ENCODE measurements around the gene ATP5IF1. TPM values are rescaled to one million over a fixed set of nuclear protein-coding genes. Genes with fewer than 3 reads are reported as not detected.

Gene ATP5IF1
- total and polyA plus RNA-seq, 2 of the 13 experiments (the other 11 are each of a cell fraction or from before 2014, with no cell fraction given) = 97.7 to 131 TPM

GRCh38 chr1:28232558-28233263 is 3.2 kb upstream of the ATP5IF1 start, which contains the start of gene DNAJC8 (continued):
- TF ChIP-seq MAX (IDR thresholded peaks at IDR 0.05) (peak; percentile 91), SMC3 (IDR thresholded peaks at IDR 0.05; ENCODE audit: low read length) (no peak), ZNF782 (CRISPR knock-in tag; IDR thresholded peaks at IDR 0.05; ENCODE audit: borderline replicate concordance) (0 out of 2 replicates have a peak, but pooled peaks have one; percentile 56), JUND (CRISPR knock-in tag; IDR thresholded peaks at IDR 0.05) (no peak), THRA (CRISPR knock-in tag; IDR thresholded peaks at IDR 0.05; ENCODE audit: borderline replicate concordance) (no peak), CEBPZ (IDR thresholded peaks at IDR 0.05; ENCODE audit: low read length) (no peak), KAT8 (CRISPR knock-in tag; IDR thresholded peaks at IDR 0.05) (peak; percentile 90), ZNF556 (CRISPR knock-in tag; IDR thresholded peaks at IDR 0.05; ENCODE audit: borderline replicate concordance) (0 out of 2 replicates have a peak, but pooled peaks have one; percentile 64), FOXC1 (CRISPR knock-in tag; IDR thresholded peaks at IDR 0.05; ENCODE audit: borderline replicate concordance) (0 out of 2 replicates have a peak, but pooled peaks have one; percentile 41), ZNF24 (IDR thresholded peaks at IDR 0.05) (no peak), ATF5 (CRISPR knock-in tag; IDR thresholded peaks at IDR 0.05; ENCODE audit: low read depth) (no peak), ZNF883 (CRISPR knock-in tag; IDR thresholded peaks at IDR 0.05; ENCODE audit: not compliant biosample characterization) (no peak), ZNF615 (CRISPR knock-in tag; IDR thresholded peaks at IDR 0.05; ENCODE audit: borderline replicate concordance) (no peak), TCF12 (IDR thresholded peaks at IDR 0.05) (no peak), TCF12 (CRISPR knock-in tag; IDR thresholded peaks at IDR 0.05) (no peak), PHF20 (CRISPR knock-in tag; IDR thresholded peaks at IDR 0.05) (peak; percentile 70), ZNF713 (CRISPR knock-in tag; IDR thresholded peaks at IDR 0.05) (no peak), EZH2 (conservative IDR thresholded peaks at IDR 0.05; ENCODE audit: low read depth, low read length) (no peak), ZSCAN25 (CRISPR knock-in tag; IDR thresholded peaks at IDR 0.05) (no peak; the same call in 1 of the 2 replicates), SCMH1 (CRISPR knock-in tag; IDR thresholded peaks at IDR 0.05; ENCODE audit: borderline replicate concordance) (no peak)
- TF ChIP-seq, protein P1, sequence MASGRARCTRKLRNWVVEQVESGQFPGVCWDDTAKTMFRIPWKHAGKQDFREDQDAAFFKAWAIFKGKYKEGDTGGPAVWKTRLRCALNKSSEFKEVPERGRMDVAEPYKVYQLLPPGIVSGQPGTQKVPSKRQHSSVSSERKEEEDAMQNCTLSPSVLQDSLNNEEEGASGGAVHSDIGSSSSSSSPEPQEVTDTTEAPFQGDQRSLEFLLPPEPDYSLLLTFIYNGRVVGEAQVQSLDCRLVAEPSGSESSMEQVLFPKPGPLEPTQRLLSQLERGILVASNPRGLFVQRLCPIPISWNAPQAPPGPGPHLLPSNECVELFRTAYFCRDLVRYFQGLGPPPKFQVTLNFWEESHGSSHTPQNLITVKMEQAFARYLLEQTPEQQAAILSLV (CRISPR knock-in tag; IDR thresholded peaks at IDR 0.05; ENCODE audit: borderline replicate concordance) = peak; percentile 43; the same call in 1 of the 2 replicates
- TF ChIP-seq, protein P2, sequence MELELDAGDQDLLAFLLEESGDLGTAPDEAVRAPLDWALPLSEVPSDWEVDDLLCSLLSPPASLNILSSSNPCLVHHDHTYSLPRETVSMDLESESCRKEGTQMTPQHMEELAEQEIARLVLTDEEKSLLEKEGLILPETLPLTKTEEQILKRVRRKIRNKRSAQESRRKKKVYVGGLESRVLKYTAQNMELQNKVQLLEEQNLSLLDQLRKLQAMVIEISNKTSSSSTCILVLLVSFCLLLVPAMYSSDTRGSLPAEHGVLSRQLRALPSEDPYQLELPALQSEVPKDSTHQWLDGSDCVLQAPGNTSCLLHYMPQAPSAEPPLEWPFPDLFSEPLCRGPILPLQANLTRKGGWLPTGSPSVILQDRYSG (CRISPR knock-in tag; IDR thresholded peaks at IDR 0.05) = no peak

All from HepG2 (cell line).